Measurements from ENCODE around the gene FOSL1.

The FOSL1 gene

DNA sequence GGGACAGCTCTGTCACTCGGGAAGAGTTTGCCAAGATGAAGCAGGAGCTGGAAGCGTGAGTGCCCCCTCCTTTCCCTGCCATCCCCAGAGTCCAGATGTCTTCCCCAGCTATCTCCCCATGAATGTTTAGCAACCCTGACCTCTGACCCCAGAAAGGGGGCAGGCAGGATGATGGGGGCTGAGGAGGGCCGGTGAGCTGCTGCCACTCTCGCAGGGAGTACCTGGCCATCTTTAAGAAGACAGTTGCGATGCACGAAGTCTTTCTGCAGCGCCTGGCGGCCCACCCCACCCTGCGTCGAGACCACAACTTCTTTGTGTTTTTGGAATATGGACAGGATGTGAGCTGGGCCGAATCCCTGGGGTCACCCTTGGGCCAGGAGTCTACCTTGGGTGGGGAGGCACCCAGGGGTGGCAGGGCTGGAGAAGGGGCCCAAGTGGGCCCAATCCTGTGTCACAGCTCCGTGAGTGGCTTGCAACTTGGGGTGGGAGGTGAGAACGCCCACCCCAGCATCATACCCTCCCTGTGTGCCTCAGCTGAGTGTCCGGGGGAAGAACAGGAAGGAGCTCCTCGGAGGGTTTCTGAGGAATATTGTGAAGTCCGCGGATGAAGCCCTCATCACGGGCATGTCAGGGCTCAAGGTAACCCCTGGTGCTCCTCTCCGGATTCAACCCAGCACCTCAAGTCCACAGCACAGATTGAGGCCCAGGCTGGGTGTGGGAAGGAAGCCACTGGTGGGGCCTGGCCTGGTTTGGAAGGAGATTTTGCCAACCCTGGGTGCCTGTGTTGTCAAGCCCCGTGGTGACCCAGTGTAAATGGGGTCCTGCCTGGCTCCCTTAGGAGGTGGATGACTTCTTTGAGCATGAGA, 49.7 kb downstream of the FOSL1 start:
- H3K27ac ChIP-seq, result no peak overlapping the region
- TF ChIP-seq, protein P1, sequence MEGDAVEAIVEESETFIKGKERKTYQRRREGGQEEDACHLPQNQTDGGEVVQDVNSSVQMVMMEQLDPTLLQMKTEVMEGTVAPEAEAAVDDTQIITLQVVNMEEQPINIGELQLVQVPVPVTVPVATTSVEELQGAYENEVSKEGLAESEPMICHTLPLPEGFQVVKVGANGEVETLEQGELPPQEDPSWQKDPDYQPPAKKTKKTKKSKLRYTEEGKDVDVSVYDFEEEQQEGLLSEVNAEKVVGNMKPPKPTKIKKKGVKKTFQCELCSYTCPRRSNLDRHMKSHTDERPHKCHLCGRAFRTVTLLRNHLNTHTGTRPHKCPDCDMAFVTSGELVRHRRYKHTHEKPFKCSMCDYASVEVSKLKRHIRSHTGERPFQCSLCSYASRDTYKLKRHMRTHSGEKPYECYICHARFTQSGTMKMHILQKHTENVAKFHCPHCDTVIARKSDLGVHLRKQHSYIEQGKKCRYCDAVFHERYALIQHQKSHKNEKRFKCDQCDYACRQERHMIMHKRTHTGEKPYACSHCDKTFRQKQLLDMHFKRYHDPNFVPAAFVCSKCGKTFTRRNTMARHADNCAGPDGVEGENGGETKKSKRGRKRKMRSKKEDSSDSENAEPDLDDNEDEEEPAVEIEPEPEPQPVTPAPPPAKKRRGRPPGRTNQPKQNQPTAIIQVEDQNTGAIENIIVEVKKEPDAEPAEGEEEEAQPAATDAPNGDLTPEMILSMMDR (conservative IDR thresholded peaks at IDR 0.05), result no peak

DNA sequence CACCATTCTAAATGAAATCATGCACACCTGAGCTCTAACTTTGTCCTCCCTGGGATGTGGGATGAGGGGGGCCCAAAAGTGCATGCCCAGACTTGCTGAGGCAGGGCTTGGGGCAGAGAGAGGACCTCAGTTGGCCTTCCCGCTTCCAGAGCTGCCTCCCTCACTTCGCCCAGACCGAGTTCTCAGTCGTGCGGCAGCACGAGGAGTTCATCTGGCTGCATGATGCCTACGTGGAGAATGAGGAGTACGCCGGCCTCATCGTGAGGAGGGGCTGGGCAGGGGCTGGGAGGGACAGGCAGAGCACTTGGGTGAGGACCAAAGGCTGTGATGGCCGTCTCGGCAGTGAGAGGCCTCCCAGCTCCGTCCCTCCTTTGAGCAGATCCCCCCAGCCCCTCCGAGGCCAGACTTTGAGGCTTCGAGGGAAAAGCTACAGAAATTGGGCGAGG, 50.4 kb downstream of the FOSL1 start:
- TF ChIP-seq, protein P1 (conservative IDR thresholded peaks at IDR 0.05), result no peak
- H3K27ac ChIP-seq, result peak overlapping the region; percentile 0; the same call in 1 of the 2 replicates

DNA sequence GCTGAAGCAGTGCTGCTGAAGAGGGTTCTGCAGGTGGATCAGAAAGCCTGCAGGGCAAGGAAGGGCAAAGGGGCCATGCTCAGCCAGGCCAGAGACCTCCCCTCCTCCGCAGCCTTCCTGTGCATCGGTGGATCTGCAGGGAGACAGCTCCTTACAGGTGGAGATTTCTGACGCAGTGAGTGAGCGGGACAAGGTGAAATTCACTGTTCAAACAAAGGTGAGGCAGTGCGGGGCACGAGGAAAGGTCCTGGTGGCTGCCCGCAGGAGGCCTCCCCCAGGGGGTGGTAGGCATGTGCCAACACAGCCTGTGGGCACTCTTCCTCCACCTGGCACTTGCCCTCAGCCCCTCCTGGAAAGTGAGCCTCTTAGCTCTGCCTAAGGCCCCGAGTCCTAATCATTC, 50.8 kb downstream of the FOSL1 start:
- TF ChIP-seq, protein P1 (conservative IDR thresholded peaks at IDR 0.05), result no peak
- peak overlapping the region; percentile 0; the same call in 1 of the 2 replicates for H3K27ac ChIP-seq

DNA sequence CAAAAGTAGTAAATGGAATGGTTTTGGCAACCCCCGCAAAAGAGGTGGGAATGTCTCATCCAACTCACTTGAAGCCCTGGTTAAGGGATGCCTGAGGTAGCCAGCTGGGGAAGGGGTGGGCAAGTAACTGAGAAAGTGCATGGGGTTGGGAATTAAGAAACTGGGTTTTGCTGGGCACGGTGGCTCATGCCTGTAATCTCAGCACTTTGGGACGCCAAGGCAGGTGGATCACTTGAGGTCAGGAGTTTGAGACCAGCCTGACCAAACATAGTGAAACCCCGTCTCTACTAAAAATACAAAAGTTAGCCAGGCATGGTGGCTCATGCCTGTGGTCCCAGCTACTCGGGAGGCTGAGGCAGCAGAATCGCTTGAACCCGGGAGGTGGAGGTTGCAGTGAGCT, 51.5 kb downstream of the FOSL1 start:
- H3K27ac ChIP-seq, result peak overlapping the region; percentile 0; the same call in 1 of the 2 replicates

DNA sequence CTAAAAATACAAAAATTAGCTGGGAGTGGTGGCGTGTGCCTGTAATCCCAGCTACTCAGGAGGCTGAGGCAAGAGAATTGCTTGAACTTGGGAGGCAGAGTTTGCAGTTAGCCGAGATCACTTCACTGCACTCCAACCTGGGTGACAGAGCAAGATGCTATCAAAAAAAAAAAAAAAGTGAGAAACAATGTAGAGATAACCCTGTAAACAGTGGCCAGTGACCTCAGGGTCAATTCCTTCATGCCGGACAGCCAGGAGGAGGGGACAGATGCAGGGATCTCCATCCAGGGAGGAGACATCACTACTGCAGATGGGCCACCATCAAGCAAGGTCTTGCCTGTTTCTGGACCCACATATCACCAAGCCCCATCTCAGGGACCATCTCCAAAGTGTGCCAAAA, 52.4 kb downstream of the FOSL1 start:
- no peak overlapping the region for H3K27ac ChIP-seq
- TF ChIP-seq, protein P1 (conservative IDR thresholded peaks at IDR 0.05), result no peak

DNA sequence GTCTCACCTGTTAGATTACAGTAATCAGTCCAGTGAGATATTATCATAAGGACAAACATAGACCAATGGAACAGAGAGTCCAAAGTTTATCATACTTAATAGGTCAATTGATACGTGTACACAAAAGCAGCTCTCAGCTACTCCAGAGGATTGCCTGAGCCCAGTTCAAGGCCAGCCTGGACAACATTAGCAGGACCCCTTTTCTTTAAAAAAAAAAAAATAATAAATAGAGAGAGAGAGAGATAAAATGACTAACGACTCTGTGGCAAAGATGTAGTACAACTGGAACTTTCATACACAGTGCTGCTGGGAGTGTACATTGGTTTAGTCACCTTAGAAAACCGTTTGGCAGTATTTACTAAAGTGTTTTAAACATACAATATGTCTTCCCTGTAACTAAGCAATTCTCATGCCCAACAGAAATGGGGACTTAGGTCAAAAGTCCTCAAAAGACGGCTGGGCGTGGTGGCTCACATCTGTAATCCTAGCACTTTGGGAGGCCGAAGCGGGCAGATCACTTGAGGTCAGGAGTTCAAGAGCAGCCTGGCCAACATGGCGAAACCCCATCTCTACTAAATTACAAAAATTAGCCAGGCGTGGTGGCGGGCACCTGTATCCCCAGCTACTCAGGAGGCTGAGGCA, 55.8 kb downstream of the FOSL1 start:
- TF ChIP-seq, protein P1 (conservative IDR thresholded peaks at IDR 0.05), result no peak
- H3K27ac ChIP-seq, result peak overlapping the region; percentile 60

DNA sequence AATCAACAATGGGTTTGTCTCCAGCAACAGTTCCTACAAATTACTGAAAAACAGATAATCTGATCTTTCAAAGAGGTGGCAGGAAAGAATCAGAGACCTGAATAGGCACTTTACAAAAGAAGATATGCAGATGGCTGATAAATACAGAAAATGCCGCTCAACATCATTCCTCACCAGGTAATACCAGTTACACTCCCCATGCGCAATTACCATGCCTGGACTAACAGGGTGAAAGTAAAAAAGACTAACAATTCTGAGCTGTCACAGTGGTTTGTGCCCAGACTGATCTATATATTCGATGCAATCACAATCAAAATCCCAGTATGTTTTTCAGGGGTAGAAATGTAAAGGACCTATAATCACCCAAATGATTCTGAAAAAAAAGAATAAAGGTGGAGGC, 56.4 kb downstream of the FOSL1 start:
- peak overlapping the region; percentile 60 for H3K27ac ChIP-seq
- TF ChIP-seq, protein P1 (conservative IDR thresholded peaks at IDR 0.05), result no peak

DNA sequence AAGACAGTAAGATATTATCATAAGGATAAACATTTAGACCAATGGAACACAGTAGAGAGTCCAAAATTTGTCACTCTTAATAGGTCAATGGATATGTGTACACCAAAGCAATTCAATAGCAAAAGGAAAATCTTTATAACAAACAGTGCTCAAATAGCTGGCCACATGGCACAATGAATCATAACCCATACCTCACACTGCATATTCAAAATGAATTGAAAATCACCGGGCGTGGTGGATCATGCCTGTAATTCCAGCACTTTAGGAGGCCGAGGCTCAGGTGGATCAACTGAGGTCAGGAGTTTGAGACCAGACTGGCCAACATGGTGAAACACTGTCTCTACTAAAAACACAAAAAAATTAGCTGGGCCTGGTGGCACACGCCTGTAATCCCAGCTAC, 58.0 kb downstream of the FOSL1 start:
- TF ChIP-seq, protein P1 (conservative IDR thresholded peaks at IDR 0.05), result no peak
- H3K27ac ChIP-seq, result no peak overlapping the region

Measured in VCaP (cell line).